ENCODE data around the gene FAM151B.

Gene FAM151B

DNA sequence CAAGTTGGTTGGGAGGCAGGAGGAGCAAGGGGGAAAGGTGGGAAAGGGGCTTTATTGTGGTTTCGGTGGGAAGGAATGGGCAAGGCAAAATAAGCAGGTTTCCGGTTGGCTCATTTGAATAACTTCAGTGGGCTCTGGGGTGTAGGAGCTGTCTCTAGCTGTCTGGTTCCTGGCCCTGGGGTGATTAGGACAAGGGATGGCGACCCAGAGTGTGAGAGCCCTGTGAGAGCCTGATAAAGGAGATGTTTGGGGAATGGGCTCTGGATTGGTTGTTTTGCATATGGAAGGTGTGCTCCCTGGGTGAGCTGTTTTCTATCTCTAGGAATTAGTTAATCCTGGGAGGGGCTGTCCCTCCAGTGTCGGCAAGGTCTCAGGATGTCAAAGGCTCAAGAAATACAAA is 66.7 kb downstream of the FAM151B start:
- H3K27me3 ChIP-seq (ENCODE audit: low read length), result no peaks in the 10 kb centered on the region
- no peak overlapping the region for H3K4me3 ChIP-seq (ENCODE audit: insufficient read depth, low read length, poor library complexity, severe bottlenecking)
- H2AFZ ChIP-seq (ENCODE audit: low read depth, low read length, severe bottlenecking), result no peak overlapping the region
- no peaks in the 10 kb centered on the region; the same call in 1 of the 2 replicates for H4K20me1 ChIP-seq (ENCODE audit: low read depth, low read length)
- H3F3A ChIP-seq (ENCODE audit: insufficient read depth), result no peaks in the 10 kb centered on the region
- no peak overlapping the region for H3K9ac ChIP-seq (ENCODE audit: low read length)
- no peak for TF ChIP-seq EZH2phosphoT487 (conservative IDR thresholded peaks at IDR 0.05; ENCODE audit: low read length)
- H3K9me2 ChIP-seq (replicated peaks; ENCODE audit: insufficient read depth, low read length), result no peaks in the 10 kb centered on the region
- H3K79me2 ChIP-seq (ENCODE audit: insufficient read depth, low read length), result no peaks in the 10 kb centered on the region
- no peak overlapping the region for H3K4me2 ChIP-seq (ENCODE audit: low read depth, low read length, poor library complexity, severe bottlenecking)
- H3K9me3 ChIP-seq (ENCODE audit: insufficient read depth, low read length), result no peaks in the 10 kb centered on the region
- no peak overlapping the region for H3K27ac ChIP-seq (ENCODE audit: low read depth, low read length)
- no peaks in the 10 kb centered on the region for H3K36me3 ChIP-seq (ENCODE audit: low read length)

DNA sequence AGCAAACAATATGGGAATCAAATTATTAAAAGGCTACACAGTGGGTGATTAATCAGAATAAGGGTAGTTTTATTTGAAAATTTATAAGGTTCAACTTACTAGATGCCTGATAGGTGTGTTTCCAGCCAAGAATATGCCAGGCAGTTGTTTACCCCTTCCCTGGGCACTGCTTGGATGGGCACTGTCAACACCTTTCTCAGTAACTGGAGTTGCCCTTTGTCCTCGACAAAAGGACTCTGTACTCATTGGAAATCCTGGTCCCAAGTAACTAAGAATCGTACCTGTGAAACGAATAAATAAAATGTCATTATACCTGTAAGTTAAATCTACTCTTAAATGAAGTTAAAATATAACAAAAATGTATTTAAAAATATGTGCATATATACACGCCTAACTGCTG is 67.2 kb downstream of the FAM151B start:
- no peaks in the 10 kb centered on the region; the same call in 1 of the 2 replicates for H4K20me1 ChIP-seq (ENCODE audit: low read depth, low read length)
- no peaks in the 10 kb centered on the region for H3K36me3 ChIP-seq (ENCODE audit: low read length)
- no peak overlapping the region for H3K27ac ChIP-seq (ENCODE audit: low read depth, low read length)
- H3K9ac ChIP-seq (ENCODE audit: low read length), result no peak overlapping the region
- H3K9me2 ChIP-seq (replicated peaks; ENCODE audit: insufficient read depth, low read length), result no peaks in the 10 kb centered on the region
- no peak overlapping the region for H3K4me2 ChIP-seq (ENCODE audit: low read depth, low read length, poor library complexity, severe bottlenecking)
- no peaks in the 10 kb centered on the region for H3K79me2 ChIP-seq (ENCODE audit: insufficient read depth, low read length)
- H3K4me3 ChIP-seq (ENCODE audit: insufficient read depth, low read length, poor library complexity, severe bottlenecking), result no peak overlapping the region
- no peaks in the 10 kb centered on the region for H3K9me3 ChIP-seq (ENCODE audit: insufficient read depth, low read length)
- no peaks in the 10 kb centered on the region for H3K27me3 ChIP-seq (ENCODE audit: low read length)
- no peak for TF ChIP-seq EZH2phosphoT487 (conservative IDR thresholded peaks at IDR 0.05; ENCODE audit: low read length)
- TF ChIP-seq, protein P1, sequence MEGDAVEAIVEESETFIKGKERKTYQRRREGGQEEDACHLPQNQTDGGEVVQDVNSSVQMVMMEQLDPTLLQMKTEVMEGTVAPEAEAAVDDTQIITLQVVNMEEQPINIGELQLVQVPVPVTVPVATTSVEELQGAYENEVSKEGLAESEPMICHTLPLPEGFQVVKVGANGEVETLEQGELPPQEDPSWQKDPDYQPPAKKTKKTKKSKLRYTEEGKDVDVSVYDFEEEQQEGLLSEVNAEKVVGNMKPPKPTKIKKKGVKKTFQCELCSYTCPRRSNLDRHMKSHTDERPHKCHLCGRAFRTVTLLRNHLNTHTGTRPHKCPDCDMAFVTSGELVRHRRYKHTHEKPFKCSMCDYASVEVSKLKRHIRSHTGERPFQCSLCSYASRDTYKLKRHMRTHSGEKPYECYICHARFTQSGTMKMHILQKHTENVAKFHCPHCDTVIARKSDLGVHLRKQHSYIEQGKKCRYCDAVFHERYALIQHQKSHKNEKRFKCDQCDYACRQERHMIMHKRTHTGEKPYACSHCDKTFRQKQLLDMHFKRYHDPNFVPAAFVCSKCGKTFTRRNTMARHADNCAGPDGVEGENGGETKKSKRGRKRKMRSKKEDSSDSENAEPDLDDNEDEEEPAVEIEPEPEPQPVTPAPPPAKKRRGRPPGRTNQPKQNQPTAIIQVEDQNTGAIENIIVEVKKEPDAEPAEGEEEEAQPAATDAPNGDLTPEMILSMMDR (IDR thresholded peaks at IDR 0.05; ENCODE audit: insufficient read depth, low read length, poor library complexity, severe bottlenecking), result no peak
- H3F3A ChIP-seq (ENCODE audit: insufficient read depth), result no peaks in the 10 kb centered on the region
- no peak overlapping the region for H2AFZ ChIP-seq (ENCODE audit: low read depth, low read length, severe bottlenecking)

DNA sequence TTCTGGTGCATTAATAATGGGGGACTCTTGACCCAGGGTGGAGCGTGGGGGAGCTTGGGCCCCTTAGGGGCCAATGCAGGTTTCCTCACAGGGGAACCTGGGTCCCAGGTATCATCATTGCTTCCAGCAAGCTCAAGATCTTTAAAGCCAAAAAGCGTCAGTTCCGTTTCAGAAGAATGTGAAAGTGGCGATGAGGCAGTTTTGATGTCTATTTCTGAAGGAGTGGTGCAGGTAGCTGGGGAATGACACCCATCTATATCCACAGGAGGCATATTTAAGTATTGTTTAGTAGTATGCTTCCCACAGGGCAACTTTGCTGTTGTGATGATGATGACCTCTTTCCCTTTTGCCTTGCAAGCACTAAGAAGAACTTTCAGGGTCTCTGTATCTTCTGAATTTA is 71.3 kb downstream of the FAM151B start:
- H3K79me2 ChIP-seq (ENCODE audit: insufficient read depth, low read length), result no peaks in the 10 kb centered on the region
- no peaks in the 10 kb centered on the region for H3K9me2 ChIP-seq (replicated peaks; ENCODE audit: insufficient read depth, low read length)
- no peaks in the 10 kb centered on the region for H3K36me3 ChIP-seq (ENCODE audit: low read length)
- H3K9ac ChIP-seq (ENCODE audit: low read length), result no peak overlapping the region
- H2AFZ ChIP-seq (ENCODE audit: low read depth, low read length, severe bottlenecking), result no peak overlapping the region
- H3K4me3 ChIP-seq (ENCODE audit: insufficient read depth, low read length, poor library complexity, severe bottlenecking), result no peak overlapping the region
- no peaks in the 10 kb centered on the region for H3F3A ChIP-seq (ENCODE audit: insufficient read depth)
- no peak overlapping the region for H3K4me2 ChIP-seq (ENCODE audit: low read depth, low read length, poor library complexity, severe bottlenecking)
- TF ChIP-seq EZH2phosphoT487 (conservative IDR thresholded peaks at IDR 0.05; ENCODE audit: low read length), result no peak
- TF ChIP-seq, protein P1 (IDR thresholded peaks at IDR 0.05; ENCODE audit: insufficient read depth, low read length, poor library complexity, severe bottlenecking), result no peak
- no peaks in the 10 kb centered on the region; the same call in 1 of the 2 replicates for H4K20me1 ChIP-seq (ENCODE audit: low read depth, low read length)
- no peaks in the 10 kb centered on the region for H3K27me3 ChIP-seq (ENCODE audit: low read length)
- no peaks in the 10 kb centered on the region for H3K9me3 ChIP-seq (ENCODE audit: insufficient read depth, low read length)
- H3K27ac ChIP-seq (ENCODE audit: low read depth, low read length), result no peak overlapping the region

DNA sequence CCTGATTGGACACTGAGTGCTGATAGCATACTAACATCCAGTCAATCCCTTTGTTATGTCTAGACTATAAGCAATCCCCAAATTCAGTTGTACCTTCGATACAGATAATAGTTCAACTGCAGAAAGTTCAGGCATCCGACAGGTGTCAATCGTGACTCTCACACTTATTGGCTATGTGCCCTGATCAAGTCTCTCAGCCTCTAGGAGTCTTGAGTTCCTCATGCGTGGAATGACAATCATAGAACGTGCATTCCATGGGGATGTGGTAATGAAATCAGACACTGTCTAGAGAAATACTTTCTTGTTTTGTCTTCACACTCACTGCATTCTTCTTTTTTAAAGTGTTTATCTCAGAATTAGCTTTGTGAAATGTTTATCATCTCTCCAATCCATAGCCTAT is 77.4 kb downstream of the FAM151B start:
- Histone ChIP-seq H2AFZ (ENCODE audit: low read depth, low read length, severe bottlenecking) (no peak overlapping the region), H3K36me3 (ENCODE audit: low read length) (no peaks in the 10 kb centered on the region), H3F3A (ENCODE audit: insufficient read depth) (no peaks in the 10 kb centered on the region), H3K4me2 (ENCODE audit: low read depth, low read length, poor library complexity, severe bottlenecking) (no peak overlapping the region), H3K79me2 (ENCODE audit: insufficient read depth, low read length) (no peaks in the 10 kb centered on the region), H3K9me3 (ENCODE audit: insufficient read depth, low read length) (no peaks in the 10 kb centered on the region), H3K27me3 (ENCODE audit: low read length) (no peaks in the 10 kb centered on the region), H3K9ac (ENCODE audit: low read length) (no peak overlapping the region), H3K9me2 (replicated peaks; ENCODE audit: insufficient read depth, low read length) (no peaks in the 10 kb centered on the region), H3K27ac (ENCODE audit: low read depth, low read length) (no peak overlapping the region), H4K20me1 (ENCODE audit: low read depth, low read length) (no peaks in the 10 kb centered on the region), H3K4me3 (ENCODE audit: insufficient read depth, low read length, poor library complexity, severe bottlenecking) (no peak overlapping the region)
- TF ChIP-seq EZH2phosphoT487 (conservative IDR thresholded peaks at IDR 0.05; ENCODE audit: low read length), result no peak

Data from SU-DHL-6 (cell line).